Measurements from ENCODE around the gene ADAMTS15. TPM values are rescaled to one million over a fixed set of nuclear protein-coding genes. Genes with fewer than 3 reads are reported as not detected.
A peak's percentile ranks its signal among the peaks of the same experiment; 100 is the strongest.

Gene ADAMTS15
- total and polyA plus RNA-seq, 10 of the 15 experiments (the other 5 are each of a cell fraction or from before 2014, with no cell fraction given): not detected

GRCh38 chr11:130449310-130449990 is 1.0 kb downstream of the ADAMTS15 start:
- Histone ChIP-seq H3K9me3 (replicated peaks; ENCODE audit: control insufficient read depth, insufficient read depth, low read length) (no peaks in the 10 kb centered on the region; the same call in 2 of the 3 replicates), H3K27ac (ENCODE audit: control insufficient read depth, insufficient read depth) (no peak overlapping the region), H3K4me3 (no peak overlapping the region), H3K4me2 (ENCODE audit: control insufficient read depth, insufficient read depth) (no peak overlapping the region), H2AFZ (ENCODE audit: control insufficient read depth, low read depth, low read length) (no peak overlapping the region), H4K20me1 (ENCODE audit: control insufficient read depth, insufficient read depth) (no peaks in the 10 kb centered on the region; the same call in 1 of the 2 replicates), H3K79me2 (ENCODE audit: control insufficient read depth, insufficient read depth, low read length) (no peaks in the 10 kb centered on the region), H3K27me3 (replicated peaks in 1 of 2; ENCODE audit: control insufficient read depth in 2 of 2, insufficient read depth in 2 of 2, low read length in 1 of 2) (peaks cover 6 to 18% of the 10 kb centered on the region in 2 experiments), H3K4me1 (ENCODE audit: control insufficient read depth, insufficient read depth, low read length) (no peaks in the 10 kb centered on the region), H3K36me3 (ENCODE audit: control insufficient read depth in 2 of 2, insufficient read depth in 2 of 2, low read length in 1 of 2) (no peaks in the 10 kb centered on the region), H3K9ac (ENCODE audit: control insufficient read depth, insufficient read depth, low read length) (no peak overlapping the region)
- TF ChIP-seq KDM1A (IDR thresholded peaks at IDR 0.05; ENCODE audit: borderline replicate concordance): no peak
- no peak for TF ChIP-seq ZBTB33 (IDR thresholded peaks at IDR 0.05)
- peak; percentile 82 for TF ChIP-seq HDAC6 (IDR thresholded peaks at IDR 0.05; ENCODE audit: unreplicated experiment)
- TF ChIP-seq, protein P1, sequence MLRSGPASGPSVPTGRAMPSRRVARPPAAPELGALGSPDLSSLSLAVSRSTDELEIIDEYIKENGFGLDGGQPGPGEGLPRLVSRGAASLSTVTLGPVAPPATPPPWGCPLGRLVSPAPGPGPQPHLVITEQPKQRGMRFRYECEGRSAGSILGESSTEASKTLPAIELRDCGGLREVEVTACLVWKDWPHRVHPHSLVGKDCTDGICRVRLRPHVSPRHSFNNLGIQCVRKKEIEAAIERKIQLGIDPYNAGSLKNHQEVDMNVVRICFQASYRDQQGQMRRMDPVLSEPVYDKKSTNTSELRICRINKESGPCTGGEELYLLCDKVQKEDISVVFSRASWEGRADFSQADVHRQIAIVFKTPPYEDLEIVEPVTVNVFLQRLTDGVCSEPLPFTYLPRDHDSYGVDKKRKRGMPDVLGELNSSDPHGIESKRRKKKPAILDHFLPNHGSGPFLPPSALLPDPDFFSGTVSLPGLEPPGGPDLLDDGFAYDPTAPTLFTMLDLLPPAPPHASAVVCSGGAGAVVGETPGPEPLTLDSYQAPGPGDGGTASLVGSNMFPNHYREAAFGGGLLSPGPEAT (IDR thresholded peaks at IDR 0.05; ENCODE audit: low read depth): no peak
- FAIRE-seq (no peak), ATAC-seq (no peak), DNase-seq (ENCODE audit: low read depth, low spot score) (no peak)
- POLR2A ChIA-PET: no interaction called here
- intact Hi-C loops (cut with micrococcal nuclease; ENCODE audit: unreplicated experiment) (no loop called here), in situ Hi-C loops (cut with MboI) (no loop called here)
- CTCF ChIA-PET: no interaction called here
- RAD21 ChIA-PET (ENCODE audit: unreplicated experiment): no interaction called here
- no TSS peak for BruUV-seq (replicated peaks)
- SMC1A ChIA-PET (ENCODE audit: uncharacterized antibody, unreplicated experiment): no interaction called here
- WGBS (ENCODE audit: insufficient coverage, insufficient replicate concordance, low lambda C conversion rate, missing lambda C conversion rate): 39% methylated on average over 36 of the region's 64 CpGs
